Measurements from ENCODE around the gene MESP2. TPM values are rescaled to one million over a fixed set of nuclear protein-coding genes. Genes with fewer than 3 reads are reported as not detected.
A peak's percentile ranks its signal among the peaks of the same experiment; 100 is the strongest.

MESP2 gene
- total RNA-seq, 1 donor from 2014 or later, result not detected

GRCh38 chr15:89754361-89755154 lies 21.6 kb upstream of the MESP2 start:
- Histone ChIP-seq H3K27ac (ENCODE audit: low read depth, low read length) (no peak overlapping the region), H3K36me3 (ENCODE audit: control insufficient read depth in 3 of 3, insufficient read depth in 3 of 3, low read length in 3 of 3) (no peaks in the 10 kb centered on the region), H3K9ac (ENCODE audit: low read depth in 1 of 3, low read length in 3 of 3) (no peak overlapping the region), H3K4me3 (ENCODE audit: low read length in 3 of 3) (no peak overlapping the region), H3K4me1 (ENCODE audit: control insufficient read depth in 3 of 3, insufficient read depth in 3 of 3, low read length in 3 of 3) (peaks cover 7 to 12% (median 10%) of the 10 kb centered on the region in 3 donors), H3K9me3 (ENCODE audit: control insufficient read depth in 3 of 3, low read length in 3 of 3) (no peaks in the 10 kb centered on the region), H3K27me3 (ENCODE audit: control insufficient read depth in 3 of 3, insufficient read depth in 3 of 3, low read length in 3 of 3) (peaks cover 0 to 3% (median 0%) of the 10 kb centered on the region in 3 donors)

- no peaks in the 10 kb centered on the region for H3K36me3 ChIP-seq (ENCODE audit: control insufficient read depth in 3 of 3, insufficient read depth in 3 of 3, low read length in 3 of 3)
- peaks cover 0 to 3% (median 0%) of the 10 kb centered on the region in 3 donors for H3K27me3 ChIP-seq (ENCODE audit: control insufficient read depth in 3 of 3, insufficient read depth in 3 of 3, low read length in 3 of 3)
- H3K27ac ChIP-seq (ENCODE audit: low read depth, low read length), result no peak overlapping the region
- no peak overlapping the region for H3K9ac ChIP-seq (ENCODE audit: low read depth in 1 of 3, low read length in 3 of 3)
- H3K4me3 ChIP-seq (ENCODE audit: low read length in 3 of 3), result no peak overlapping the region
- H3K9me3 ChIP-seq (ENCODE audit: control insufficient read depth in 3 of 3, low read length in 3 of 3), result no peaks in the 10 kb centered on the region
- H3K4me1 ChIP-seq (ENCODE audit: control insufficient read depth in 3 of 3, insufficient read depth in 3 of 3, low read length in 3 of 3), result peaks cover 4 to 5% (median 5%) of the 10 kb centered on the region in 3 donors
Observed at GRCh38 chr15:89755701-89756100, 20.4 kb upstream of the MESP2 start.

- H3K36me3 ChIP-seq (ENCODE audit: control insufficient read depth in 3 of 3, insufficient read depth in 3 of 3, low read length in 3 of 3), result no peaks in the 10 kb centered on the region
- H3K27ac ChIP-seq (ENCODE audit: low read depth, low read length), result no peak overlapping the region
- H3K4me3 ChIP-seq (ENCODE audit: low read length in 3 of 3), result no peak overlapping the region
- no peaks in the 10 kb centered on the region for H3K27me3 ChIP-seq (ENCODE audit: control insufficient read depth in 3 of 3, insufficient read depth in 3 of 3, low read length in 3 of 3)
- H3K9me3 ChIP-seq (ENCODE audit: control insufficient read depth in 3 of 3, low read length in 3 of 3), result no peaks in the 10 kb centered on the region
- H3K9ac ChIP-seq (ENCODE audit: low read depth in 1 of 3, low read length in 3 of 3), result no peak overlapping the region
- peaks cover 0 to 11% (median 2%) of the 10 kb centered on the region in 3 donors for H3K4me1 ChIP-seq (ENCODE audit: control insufficient read depth in 3 of 3, insufficient read depth in 3 of 3, low read length in 3 of 3)
Observed at GRCh38 chr15:89756897-89757296, 19.2 kb upstream of the MESP2 start.

GRCh38 chr15:89758283-89758682 lies 17.8 kb upstream of the MESP2 start:
- Histone ChIP-seq H3K9me3 (ENCODE audit: control insufficient read depth in 3 of 3, low read length in 3 of 3) (no peaks in the 10 kb centered on the region), H3K27ac (ENCODE audit: low read depth, low read length) (no peak overlapping the region), H3K9ac (ENCODE audit: low read depth in 1 of 3, low read length in 3 of 3) (no peak overlapping the region), H3K4me3 (ENCODE audit: low read length in 3 of 3) (no peak overlapping the region), H3K27me3 (ENCODE audit: control insufficient read depth in 3 of 3, insufficient read depth in 3 of 3, low read length in 3 of 3) (no peaks in the 10 kb centered on the region), H3K36me3 (ENCODE audit: control insufficient read depth in 3 of 3, insufficient read depth in 3 of 3, low read length in 3 of 3) (no peaks in the 10 kb centered on the region), H3K4me1 (ENCODE audit: control insufficient read depth in 3 of 3, insufficient read depth in 3 of 3, low read length in 3 of 3) (peaks cover 0 to 11% (median 2%) of the 10 kb centered on the region in 3 donors)

- H3K27me3 ChIP-seq (ENCODE audit: control insufficient read depth in 3 of 3, insufficient read depth in 3 of 3, low read length in 3 of 3), result no peaks in the 10 kb centered on the region
- no peak overlapping the region for H3K27ac ChIP-seq (ENCODE audit: low read depth, low read length)
- no peaks in the 10 kb centered on the region for H3K36me3 ChIP-seq (ENCODE audit: control insufficient read depth in 3 of 3, insufficient read depth in 3 of 3, low read length in 3 of 3)
- H3K4me3 ChIP-seq (ENCODE audit: low read length in 3 of 3), result no peak overlapping the region
- peaks cover 0 to 11% (median 2%) of the 10 kb centered on the region in 3 donors for H3K4me1 ChIP-seq (ENCODE audit: control insufficient read depth in 3 of 3, insufficient read depth in 3 of 3, low read length in 3 of 3)
- no peak overlapping the region for H3K9ac ChIP-seq (ENCODE audit: low read depth in 1 of 3, low read length in 3 of 3)
- no peaks in the 10 kb centered on the region for H3K9me3 ChIP-seq (ENCODE audit: control insufficient read depth in 3 of 3, low read length in 3 of 3)
Observed at GRCh38 chr15:89758981-89759380, 17.2 kb upstream of the MESP2 start.

- Histone ChIP-seq H3K9ac (ENCODE audit: low read depth in 1 of 3, low read length in 3 of 3) (no peak overlapping the region), H3K27ac (ENCODE audit: low read depth, low read length) (no peak overlapping the region), H3K9me3 (ENCODE audit: control insufficient read depth in 3 of 3, low read length in 3 of 3) (no peaks in the 10 kb centered on the region), H3K4me1 (ENCODE audit: control insufficient read depth in 3 of 3, insufficient read depth in 3 of 3, low read length in 3 of 3) (peaks cover 0 to 11% (median 2%) of the 10 kb centered on the region in 3 donors), H3K36me3 (ENCODE audit: control insufficient read depth in 3 of 3, insufficient read depth in 3 of 3, low read length in 3 of 3) (no peaks in the 10 kb centered on the region), H3K27me3 (ENCODE audit: control insufficient read depth in 3 of 3, insufficient read depth in 3 of 3, low read length in 3 of 3) (no peaks in the 10 kb centered on the region), H3K4me3 (ENCODE audit: low read length in 3 of 3) (no peak overlapping the region)
Observed at GRCh38 chr15:89759835-89760234, 16.3 kb upstream of the MESP2 start.

- Histone ChIP-seq H3K27me3 (ENCODE audit: control insufficient read depth in 3 of 3, insufficient read depth in 3 of 3, low read length in 3 of 3) (no peaks in the 10 kb centered on the region), H3K36me3 (ENCODE audit: control insufficient read depth in 3 of 3, insufficient read depth in 3 of 3, low read length in 3 of 3) (no peaks in the 10 kb centered on the region)
Observed at GRCh38 chr15:89760303-89761008, 15.7 kb upstream of the MESP2 start.

GRCh38 chr15:89761009-89761831 lies 14.9 kb upstream of the MESP2 start:
- H3K9ac ChIP-seq (ENCODE audit: low read depth in 1 of 3, low read length in 3 of 3), result no peak overlapping the region
- peaks cover 0 to 12% (median 3%) of the 10 kb centered on the region in 3 donors for H3K4me1 ChIP-seq (ENCODE audit: control insufficient read depth in 3 of 3, insufficient read depth in 3 of 3, low read length in 3 of 3)
- H3K9me3 ChIP-seq (ENCODE audit: control insufficient read depth in 3 of 3, low read length in 3 of 3), result no peaks in the 10 kb centered on the region
- H3K36me3 ChIP-seq (ENCODE audit: control insufficient read depth in 3 of 3, insufficient read depth in 3 of 3, low read length in 3 of 3), result no peaks in the 10 kb centered on the region
- H3K27ac ChIP-seq (ENCODE audit: low read depth, low read length), result no peak overlapping the region
- H3K4me3 ChIP-seq (ENCODE audit: low read length in 3 of 3), result no peak overlapping the region
- H3K27me3 ChIP-seq (ENCODE audit: control insufficient read depth in 3 of 3, insufficient read depth in 3 of 3, low read length in 3 of 3), result no peaks in the 10 kb centered on the region

More at GRCh38 chr15:89760303-89761008, 15.7 kb upstream of the MESP2 start:
- no peak overlapping the region for H3K4me3 ChIP-seq (ENCODE audit: low read length in 3 of 3)
- H3K27ac ChIP-seq (ENCODE audit: low read depth, low read length), result no peak overlapping the region
- H3K4me1 ChIP-seq (ENCODE audit: control insufficient read depth in 3 of 3, insufficient read depth in 3 of 3, low read length in 3 of 3), result peaks cover 0 to 11% (median 2%) of the 10 kb centered on the region in 3 donors
- H3K9me3 ChIP-seq (ENCODE audit: control insufficient read depth in 3 of 3, low read length in 3 of 3), result no peaks in the 10 kb centered on the region
- H3K9ac ChIP-seq (ENCODE audit: low read depth in 1 of 3, low read length in 3 of 3), result peak overlapping the region in 1 of 3 donors; percentile 25

- Histone ChIP-seq H3K4me3 (ENCODE audit: low read length in 3 of 3) (no peak overlapping the region), H3K4me1 (ENCODE audit: control insufficient read depth in 3 of 3, insufficient read depth in 3 of 3, low read length in 3 of 3) (peaks cover 7 to 19% (median 11%) of the 10 kb centered on the region in 3 donors), H3K36me3 (ENCODE audit: control insufficient read depth in 3 of 3, insufficient read depth in 3 of 3, low read length in 3 of 3) (no peaks in the 10 kb centered on the region), H3K9me3 (ENCODE audit: control insufficient read depth in 3 of 3, low read length in 3 of 3) (no peaks in the 10 kb centered on the region), H3K27me3 (ENCODE audit: control insufficient read depth in 3 of 3, insufficient read depth in 3 of 3, low read length in 3 of 3) (no peaks in the 10 kb centered on the region), H3K9ac (ENCODE audit: low read depth in 1 of 3, low read length in 3 of 3) (peak overlapping the region in 1 of 3 donors; percentile 25), H3K27ac (ENCODE audit: low read depth, low read length) (no peak overlapping the region)
Observed at GRCh38 chr15:89761929-89762328, 14.2 kb upstream of the MESP2 start.
